SK-N-SH (cell line): ENCODE measurements around the gene NBPF11.
"Not testable (repeated sequence)": the region's sequence is repeated elsewhere in the genome, so short reads cannot be mapped to it uniquely, and the experiment has no call there.

ENCODE experiments used
- ELF1 ChIP-seq: IDR thresholded peaks from 2 replicates; pipeline ENCODE4 v1.4.0; 2012
- GABPA ChIP-seq: IDR thresholded peaks from 2 replicates; pipeline ENCODE4 v1.4.0; 2012; ENCODE audit warnings: low read depth, mild to moderate bottlenecking
- MXI1 ChIP-seq: IDR thresholded peaks from 2 replicates; pipeline ENCODE4 v1.6.1; 2012; ENCODE audit warnings: mild to moderate bottlenecking, low read depth, low read length, improper control_type of control experiment
- TF ChIP-seq, protein P1 (sequence below): fragments of 200-600 bp; sonication (generic); IDR thresholded peaks from 2 replicates; pipeline ENCODE4 v1.6.1; 2017; ENCODE audit warnings: antibody characterized with exemption, mild to moderate bottlenecking, moderate library complexity
- TF ChIP-seq, protein P2 (sequence below): IDR thresholded peaks from 2 replicates; pipeline ENCODE4 v1.4.0; 2012; ENCODE audit warnings: low read depth
- TF ChIP-seq, protein P3 (sequence below): IDR thresholded peaks from 2 replicates; pipeline ENCODE4 v1.4.0; 2012; ENCODE audit warnings: low read depth, borderline replicate concordance

DNA sequence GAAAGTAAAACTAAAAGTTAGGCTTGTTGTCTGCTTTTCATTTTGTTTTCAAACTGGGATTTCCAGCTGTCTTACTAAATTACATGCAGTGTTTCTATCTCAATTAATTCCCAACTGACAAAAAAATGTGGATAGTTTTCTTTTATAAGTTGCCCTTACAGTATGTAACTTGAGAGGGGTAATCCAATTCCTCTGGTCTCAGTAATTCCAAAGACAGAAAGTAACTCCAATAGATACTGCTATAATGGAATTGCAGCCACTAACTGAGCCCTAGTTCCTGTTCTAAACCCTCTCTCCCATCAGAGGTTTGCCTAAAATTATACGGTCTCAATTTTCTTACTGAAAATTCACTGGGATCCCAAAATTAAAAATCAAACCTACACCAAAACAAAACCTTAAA is 83.5 kb downstream of the NBPF11 start:
- not testable (repeated sequence) for TF ChIP-seq GABPA, ELF1, MXI1
- TF ChIP-seq, protein P1, sequence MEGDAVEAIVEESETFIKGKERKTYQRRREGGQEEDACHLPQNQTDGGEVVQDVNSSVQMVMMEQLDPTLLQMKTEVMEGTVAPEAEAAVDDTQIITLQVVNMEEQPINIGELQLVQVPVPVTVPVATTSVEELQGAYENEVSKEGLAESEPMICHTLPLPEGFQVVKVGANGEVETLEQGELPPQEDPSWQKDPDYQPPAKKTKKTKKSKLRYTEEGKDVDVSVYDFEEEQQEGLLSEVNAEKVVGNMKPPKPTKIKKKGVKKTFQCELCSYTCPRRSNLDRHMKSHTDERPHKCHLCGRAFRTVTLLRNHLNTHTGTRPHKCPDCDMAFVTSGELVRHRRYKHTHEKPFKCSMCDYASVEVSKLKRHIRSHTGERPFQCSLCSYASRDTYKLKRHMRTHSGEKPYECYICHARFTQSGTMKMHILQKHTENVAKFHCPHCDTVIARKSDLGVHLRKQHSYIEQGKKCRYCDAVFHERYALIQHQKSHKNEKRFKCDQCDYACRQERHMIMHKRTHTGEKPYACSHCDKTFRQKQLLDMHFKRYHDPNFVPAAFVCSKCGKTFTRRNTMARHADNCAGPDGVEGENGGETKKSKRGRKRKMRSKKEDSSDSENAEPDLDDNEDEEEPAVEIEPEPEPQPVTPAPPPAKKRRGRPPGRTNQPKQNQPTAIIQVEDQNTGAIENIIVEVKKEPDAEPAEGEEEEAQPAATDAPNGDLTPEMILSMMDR = not testable (repeated sequence)
- TF ChIP-seq, protein P2, sequence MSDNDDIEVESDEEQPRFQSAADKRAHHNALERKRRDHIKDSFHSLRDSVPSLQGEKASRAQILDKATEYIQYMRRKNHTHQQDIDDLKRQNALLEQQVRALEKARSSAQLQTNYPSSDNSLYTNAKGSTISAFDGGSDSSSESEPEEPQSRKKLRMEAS = not testable (repeated sequence)
- TF ChIP-seq, protein P3, sequence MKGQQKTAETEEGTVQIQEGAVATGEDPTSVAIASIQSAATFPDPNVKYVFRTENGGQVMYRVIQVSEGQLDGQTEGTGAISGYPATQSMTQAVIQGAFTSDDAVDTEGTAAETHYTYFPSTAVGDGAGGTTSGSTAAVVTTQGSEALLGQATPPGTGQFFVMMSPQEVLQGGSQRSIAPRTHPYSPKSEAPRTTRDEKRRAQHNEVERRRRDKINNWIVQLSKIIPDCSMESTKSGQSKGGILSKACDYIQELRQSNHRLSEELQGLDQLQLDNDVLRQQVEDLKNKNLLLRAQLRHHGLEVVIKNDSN = not testable (repeated sequence)
